GM18517 (cell line): ENCODE measurements around the gene ABCD1.
"Not testable (repeated sequence)": the region's sequence is repeated elsewhere in the genome, so short reads cannot be mapped to it uniquely, and the experiment has no call there.

Experiments used
- ATAC-seq: cut with Tn5 transposase; IDR thresholded peaks from one replicate; pipeline ENCODE4 v1.9.1; 2021; ENCODE audit warnings: mild to moderate bottlenecking, moderate library complexity; ENCODE audit not compliant: unreplicated experiment

The ABCD1 gene

DNA sequence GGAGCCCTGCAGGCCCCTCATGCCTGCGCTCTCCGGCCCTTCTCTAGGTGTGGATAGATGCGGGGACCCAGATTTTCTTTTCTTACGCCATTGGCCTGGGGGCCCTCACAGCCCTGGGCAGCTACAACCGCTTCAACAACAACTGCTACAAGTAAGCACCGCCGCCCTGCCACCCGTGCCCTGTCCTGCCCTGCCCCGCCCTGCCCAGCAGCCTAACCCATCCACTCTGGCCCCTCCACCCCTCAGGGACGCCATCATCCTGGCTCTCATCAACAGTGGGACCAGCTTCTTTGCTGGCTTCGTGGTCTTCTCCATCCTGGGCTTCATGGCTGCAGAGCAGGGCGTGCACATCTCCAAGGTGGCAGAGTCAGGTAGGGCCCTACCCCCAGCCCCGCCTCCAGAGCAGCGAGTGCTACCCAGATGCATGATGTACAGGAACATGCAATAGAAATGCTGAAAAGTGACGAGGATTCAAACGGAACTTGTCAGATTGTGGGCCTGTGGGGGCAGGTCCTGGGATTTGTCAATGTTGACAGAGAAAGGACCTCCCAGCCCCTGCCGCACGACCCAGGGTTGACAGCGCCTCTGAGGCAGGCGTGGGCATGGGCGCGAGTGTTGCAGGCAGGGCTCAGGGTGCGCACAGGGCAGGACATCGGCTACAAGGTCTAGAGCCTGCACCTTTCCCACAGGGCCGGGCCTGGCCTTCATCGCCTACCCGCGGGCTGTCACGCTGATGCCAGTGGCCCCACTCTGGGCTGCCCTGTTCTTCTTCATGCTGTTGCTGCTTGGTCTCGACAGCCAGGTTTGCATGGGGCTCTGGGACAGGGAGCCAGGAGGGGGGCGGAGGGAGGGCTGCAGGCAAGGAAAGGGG lies 31.2 kb upstream of the ABCD1 start:
- no peak for ATAC-seq

DNA sequence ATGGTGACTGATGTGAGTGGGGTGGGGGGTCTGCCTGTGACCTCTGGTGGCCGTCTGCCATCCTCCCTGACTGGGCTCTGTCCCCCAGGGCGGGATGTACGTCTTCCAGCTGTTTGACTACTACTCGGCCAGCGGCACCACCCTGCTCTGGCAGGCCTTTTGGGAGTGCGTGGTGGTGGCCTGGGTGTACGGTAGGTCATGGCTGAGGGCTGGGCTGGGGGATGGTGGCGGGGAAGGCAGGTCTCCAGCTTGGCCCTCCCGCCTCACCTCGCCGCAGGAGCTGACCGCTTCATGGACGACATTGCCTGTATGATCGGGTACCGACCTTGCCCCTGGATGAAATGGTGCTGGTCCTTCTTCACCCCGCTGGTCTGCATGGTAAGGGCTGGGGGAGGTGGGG lies 30.4 kb upstream of the ABCD1 start:
- ATAC-seq, result not testable (repeated sequence)

GRCh38 chrX:153694687-153695270 lies 29.9 kb upstream of the ABCD1 start:
- no peak for ATAC-seq

DNA sequence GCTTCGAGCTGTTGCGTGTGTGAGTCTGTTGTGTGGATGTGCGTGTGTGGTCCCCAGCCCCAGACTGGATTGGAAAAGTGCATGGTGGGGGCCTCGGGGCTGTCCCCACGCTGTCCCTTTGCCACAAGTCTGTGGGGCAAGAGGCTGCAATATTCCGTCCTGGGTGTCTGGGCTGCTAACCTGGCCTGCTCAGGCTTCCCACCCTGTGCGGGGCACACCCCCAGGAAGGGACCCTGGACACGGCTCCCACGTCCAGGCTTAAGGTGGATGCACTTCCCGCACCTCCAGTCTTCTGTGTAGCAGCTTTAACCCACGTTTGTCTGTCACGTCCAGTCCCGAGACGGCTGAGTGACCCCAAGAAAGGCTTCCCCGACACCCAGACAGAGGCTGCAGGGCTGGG lies 28.6 kb upstream of the ABCD1 start:
- ATAC-seq, result no peak

DNA sequence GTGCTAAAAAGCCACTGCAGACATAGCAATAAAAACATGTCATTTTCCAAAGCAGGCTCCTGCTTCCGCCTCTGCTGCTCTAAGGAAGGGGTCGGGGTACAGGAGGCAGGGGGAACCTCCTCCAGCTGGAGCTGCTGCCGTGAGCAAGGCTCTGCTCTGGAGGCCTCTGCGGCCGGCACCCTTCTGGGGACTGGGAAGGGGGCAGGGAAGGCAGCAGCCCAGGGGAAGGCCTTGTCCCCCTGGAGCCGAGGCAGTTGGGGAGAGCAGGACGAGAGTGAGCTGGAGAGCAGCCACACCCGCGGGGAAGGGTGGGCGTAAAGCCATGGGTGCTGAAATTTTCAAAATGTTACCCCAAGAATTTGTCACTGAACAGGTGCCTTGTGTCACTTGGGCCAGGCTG lies 28.1 kb upstream of the ABCD1 start:
- ATAC-seq, result not testable (repeated sequence)

GRCh38 chrX:153696986-153697722 lies 27.5 kb upstream of the ABCD1 start:
- ATAC-seq, result not testable (repeated sequence)

GRCh38 chrX:153697924-153698865 lies 26.5 kb upstream of the ABCD1 start:
- no peak for ATAC-seq

DNA sequence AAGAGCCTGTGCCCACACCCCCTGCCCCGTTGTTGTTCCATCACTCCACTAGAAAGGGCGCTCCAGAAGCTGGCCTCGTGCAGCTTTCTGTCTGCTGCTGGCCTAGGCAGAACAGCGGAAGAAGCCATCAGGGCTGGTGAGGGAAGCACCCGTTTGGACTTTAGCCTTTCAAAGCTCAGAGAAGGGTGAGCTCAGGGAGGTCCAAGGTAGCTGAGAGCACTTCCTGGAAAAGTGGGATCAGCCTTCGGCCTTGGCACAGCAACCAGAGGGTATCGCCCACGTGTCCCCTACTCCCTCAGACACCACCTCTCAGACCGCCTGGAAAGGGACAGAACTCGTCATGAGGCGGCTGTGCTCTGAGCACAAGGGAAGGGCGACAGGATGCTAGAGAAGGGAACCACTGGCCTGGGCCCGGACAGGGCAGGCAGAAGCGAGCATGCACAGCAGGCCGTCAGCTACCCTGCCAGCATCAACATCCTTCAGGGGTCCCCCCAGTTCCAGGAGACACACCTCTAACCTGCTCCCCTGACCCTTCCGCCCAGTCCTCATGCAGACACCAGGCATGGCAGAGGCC lies 25.4 kb upstream of the ABCD1 start:
- ATAC-seq, result not testable (repeated sequence)

GRCh38 chrX:153699784-153700371 lies 24.8 kb upstream of the ABCD1 start:
- not testable (repeated sequence) for ATAC-seq

DNA sequence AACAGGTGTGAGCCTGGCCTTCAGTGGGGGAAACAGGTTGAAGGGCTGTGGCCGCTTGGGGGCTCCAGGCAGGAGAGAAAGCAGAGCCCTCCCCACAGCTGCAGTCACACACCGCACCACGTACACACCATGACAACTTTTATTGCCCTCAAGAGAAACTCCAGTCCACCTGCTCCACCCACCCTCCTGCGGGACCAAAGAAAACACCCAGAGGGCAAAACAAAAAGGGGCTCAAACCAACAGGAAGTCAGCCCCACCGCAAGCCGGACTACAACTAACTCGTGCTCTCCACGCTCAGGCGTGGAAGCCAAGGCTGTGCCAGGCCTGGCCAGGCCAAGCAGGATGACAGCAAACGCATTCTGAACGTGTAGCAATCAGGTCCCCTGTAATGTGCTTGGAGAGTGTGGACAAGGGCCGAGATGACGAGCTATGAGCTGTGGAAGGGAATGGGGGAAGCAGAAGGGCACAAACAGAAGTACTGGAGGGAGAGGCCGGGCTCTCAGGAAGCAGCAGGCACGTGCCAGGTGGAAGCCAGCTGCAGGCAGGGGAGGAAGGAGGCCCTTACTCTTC lies 24.2 kb upstream of the ABCD1 start:
- ATAC-seq, result no peak

DNA sequence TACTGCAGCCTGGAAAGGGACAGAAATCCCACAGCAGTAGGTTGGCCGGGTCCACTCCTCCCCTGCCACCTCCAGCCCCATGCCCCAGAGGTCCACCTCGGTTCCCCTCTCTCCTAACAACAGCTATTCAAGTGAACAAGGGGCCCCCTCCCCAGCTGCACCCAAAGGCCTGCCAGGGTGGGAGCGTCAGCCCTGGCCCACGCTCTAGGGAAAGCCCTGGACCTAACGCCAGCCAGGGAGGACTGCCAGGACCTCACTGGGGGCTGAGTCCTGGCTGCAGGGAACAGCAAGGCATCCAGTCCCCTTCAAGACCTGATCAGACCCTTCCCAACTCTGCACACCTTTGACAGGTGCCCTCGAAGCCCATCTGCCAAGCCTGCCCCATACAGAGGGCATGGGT lies 23.7 kb upstream of the ABCD1 start:
- no peak for ATAC-seq

GRCh38 chrX:153701706-153702105 lies 22.9 kb upstream of the ABCD1 start:
- no peak for ATAC-seq

DNA sequence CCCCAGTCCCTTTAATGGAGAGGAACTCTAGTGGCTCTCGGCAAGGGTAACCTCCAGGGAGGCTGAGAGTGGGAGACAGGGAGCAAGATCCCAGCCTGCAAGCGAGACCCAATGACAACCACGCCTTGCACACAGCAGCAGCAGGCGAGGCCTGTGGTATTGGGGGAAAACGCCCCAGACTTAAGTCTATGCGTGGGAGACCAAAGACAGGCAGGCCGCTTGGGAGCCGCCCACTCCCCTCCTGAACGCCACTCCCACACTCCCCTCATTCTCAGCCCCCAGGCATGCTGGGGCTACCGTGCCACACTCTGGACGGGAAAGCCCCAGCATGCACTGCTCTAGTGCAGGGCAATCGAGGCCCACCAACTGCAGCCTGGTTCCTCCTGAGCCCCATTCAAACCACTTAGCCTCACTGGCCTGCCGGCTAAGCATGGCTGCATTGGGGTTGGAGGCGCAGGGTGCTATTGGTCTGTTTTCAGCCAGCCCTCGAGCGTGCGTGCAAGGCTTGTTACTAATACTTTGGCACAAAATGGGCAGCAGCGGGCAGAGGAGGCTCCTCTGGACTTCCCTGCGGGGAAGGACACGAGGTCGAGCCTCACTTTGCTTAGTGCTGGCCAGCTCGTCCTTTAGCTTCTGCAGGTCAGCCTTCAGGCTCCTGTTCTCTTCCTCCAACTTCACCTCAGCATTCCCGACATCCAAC lies 22.2 kb upstream of the ABCD1 start:
- no peak for ATAC-seq

- ATAC-seq, result no peak
Measured at GRCh38 chrX:153703036-153703370, 21.7 kb upstream of the ABCD1 start.

DNA sequence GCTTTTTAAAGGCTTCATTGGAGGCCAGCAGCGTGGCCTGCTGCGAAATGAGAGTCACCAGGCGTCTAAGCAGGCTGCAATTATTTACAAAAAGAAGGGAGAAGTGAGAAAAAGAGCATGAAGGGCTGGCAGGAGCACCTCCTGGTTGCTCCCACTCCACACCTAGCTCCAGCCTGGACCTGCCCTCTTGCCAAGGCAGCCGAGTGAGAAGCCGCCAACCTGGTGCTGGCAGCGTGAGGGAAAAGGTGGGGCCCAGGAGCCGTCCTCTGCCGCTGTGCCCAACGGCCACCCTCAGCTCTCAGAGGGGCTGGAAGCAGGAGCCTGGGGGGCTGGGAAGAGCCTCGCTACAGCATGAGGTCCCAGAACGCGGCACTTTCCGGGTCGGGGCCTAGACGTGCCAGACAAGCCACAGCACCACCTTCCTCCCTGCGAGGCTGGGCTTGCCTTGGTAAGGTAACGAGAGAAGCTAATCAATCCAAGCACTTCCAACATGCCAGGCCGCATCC lies 20.6 kb upstream of the ABCD1 start:
- ATAC-seq, result no peak

GRCh38 chrX:153704631-153705402 lies 19.8 kb upstream of the ABCD1 start:
- ATAC-seq, result not testable (repeated sequence)

DNA sequence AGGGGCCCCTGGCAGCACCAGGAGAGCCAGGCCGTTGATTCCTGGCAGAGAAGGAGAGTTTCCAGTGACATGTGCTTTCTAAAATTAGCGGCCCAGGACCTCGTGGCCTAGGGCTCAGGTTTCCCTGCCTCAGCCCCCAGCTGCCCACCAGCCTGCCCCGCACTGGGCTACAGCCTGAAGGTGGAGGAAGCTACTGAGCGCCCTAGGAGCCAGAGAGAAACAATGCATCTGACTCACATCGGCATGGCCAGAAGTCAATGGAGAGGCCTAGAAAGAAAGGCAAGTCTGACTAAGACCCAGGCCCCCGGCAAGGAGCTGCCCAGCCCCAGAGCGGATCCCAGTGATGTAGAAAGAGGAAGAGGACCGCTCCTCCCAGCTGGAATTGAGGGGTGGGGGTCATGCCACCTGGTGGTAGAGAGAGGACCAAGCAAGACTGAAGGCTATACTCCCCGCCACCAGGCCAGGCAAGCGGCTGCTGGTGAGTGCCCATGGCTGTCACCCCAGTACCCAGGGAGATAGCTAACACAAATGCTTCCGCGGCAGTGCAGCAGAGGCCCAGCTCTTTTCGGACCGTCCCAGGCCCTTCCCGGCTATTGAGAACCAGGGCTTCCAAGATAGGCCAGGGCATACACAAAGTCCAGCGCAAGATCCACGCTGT lies 19.1 kb upstream of the ABCD1 start:
- ATAC-seq, result not testable (repeated sequence)

- no peak for ATAC-seq
Measured at GRCh38 chrX:153706799-153707198, 17.9 kb upstream of the ABCD1 start.
